Measurements from ENCODE around the gene LRIG1.

Gene LRIG1

DNA sequence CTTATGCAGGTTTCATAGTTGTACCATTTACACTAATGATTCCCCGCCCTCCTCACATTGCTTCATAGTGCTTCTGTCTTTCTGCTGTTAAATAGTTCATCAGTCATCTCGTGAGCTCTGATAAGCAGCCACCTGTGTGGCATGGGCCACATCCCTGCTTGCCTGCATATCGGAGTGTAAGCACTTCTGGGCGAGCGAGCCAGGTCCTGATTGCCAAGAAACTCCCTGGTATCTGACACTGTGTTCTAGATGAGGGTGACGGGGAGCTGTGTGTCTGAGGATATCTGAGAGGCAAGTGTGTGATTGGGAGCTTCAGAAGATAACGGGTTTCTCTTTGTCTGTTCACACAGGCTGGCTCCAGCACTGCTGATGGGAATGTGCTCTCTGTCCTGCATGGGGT, 130.6 kb downstream of the LRIG1 start:
- no peak overlapping the region for H3K9ac ChIP-seq (ENCODE audit: low read length)
- no peak overlapping the region for H2AFZ ChIP-seq (ENCODE audit: low read depth, low read length)
- H3K27ac ChIP-seq (ENCODE audit: low read length) = no peak overlapping the region
- no peaks in the 10 kb centered on the region for H4K20me1 ChIP-seq (ENCODE audit: insufficient read depth, low read length)
- H3K4me3 ChIP-seq (ENCODE audit: low read length) = no peak overlapping the region
- no peaks in the 10 kb centered on the region for H3K9me3 ChIP-seq (ENCODE audit: insufficient read depth, low read length)
- H3K36me3 ChIP-seq (replicated peaks; ENCODE audit: low read depth, low read length) = no peaks in the 10 kb centered on the region
- H3K27me3 ChIP-seq (ENCODE audit: low read depth, low read length) = no peaks in the 10 kb centered on the region
- H3K79me2 ChIP-seq (ENCODE audit: low read length) = no peaks in the 10 kb centered on the region
- H3K4me1 ChIP-seq (ENCODE audit: low read length) = no peaks in the 10 kb centered on the region
- no peak overlapping the region for H3K4me2 ChIP-seq (ENCODE audit: low read length)
- no peak for TF ChIP-seq EZH2phosphoT487 (IDR thresholded peaks at IDR 0.05; ENCODE audit: low read depth)

DNA sequence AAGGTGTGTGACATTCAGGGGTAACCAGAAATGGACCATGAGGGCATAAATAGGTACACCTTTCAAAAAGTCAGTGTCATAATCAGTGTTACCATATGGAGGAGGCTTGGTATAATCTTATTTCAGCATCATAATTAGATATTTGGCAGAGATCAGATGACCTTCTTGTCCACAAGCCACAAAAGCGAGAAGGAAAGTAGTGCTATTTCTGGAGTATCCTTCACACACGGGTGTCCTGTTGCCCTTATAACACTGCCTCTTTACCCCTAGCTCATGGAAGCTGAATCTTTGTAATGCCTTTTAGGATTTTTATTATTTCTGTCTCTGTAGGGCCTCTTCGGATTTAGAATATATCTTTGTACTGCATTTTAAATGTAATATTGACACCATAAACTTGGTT, 132.8 kb downstream of the LRIG1 start:
- no peaks in the 10 kb centered on the region for H4K20me1 ChIP-seq (ENCODE audit: insufficient read depth, low read length)
- no peak overlapping the region for H3K4me2 ChIP-seq (ENCODE audit: low read length)
- no peak for TF ChIP-seq EZH2phosphoT487 (IDR thresholded peaks at IDR 0.05; ENCODE audit: low read depth)
- TF ChIP-seq, protein P1, sequence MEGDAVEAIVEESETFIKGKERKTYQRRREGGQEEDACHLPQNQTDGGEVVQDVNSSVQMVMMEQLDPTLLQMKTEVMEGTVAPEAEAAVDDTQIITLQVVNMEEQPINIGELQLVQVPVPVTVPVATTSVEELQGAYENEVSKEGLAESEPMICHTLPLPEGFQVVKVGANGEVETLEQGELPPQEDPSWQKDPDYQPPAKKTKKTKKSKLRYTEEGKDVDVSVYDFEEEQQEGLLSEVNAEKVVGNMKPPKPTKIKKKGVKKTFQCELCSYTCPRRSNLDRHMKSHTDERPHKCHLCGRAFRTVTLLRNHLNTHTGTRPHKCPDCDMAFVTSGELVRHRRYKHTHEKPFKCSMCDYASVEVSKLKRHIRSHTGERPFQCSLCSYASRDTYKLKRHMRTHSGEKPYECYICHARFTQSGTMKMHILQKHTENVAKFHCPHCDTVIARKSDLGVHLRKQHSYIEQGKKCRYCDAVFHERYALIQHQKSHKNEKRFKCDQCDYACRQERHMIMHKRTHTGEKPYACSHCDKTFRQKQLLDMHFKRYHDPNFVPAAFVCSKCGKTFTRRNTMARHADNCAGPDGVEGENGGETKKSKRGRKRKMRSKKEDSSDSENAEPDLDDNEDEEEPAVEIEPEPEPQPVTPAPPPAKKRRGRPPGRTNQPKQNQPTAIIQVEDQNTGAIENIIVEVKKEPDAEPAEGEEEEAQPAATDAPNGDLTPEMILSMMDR (IDR thresholded peaks at IDR 0.05; ENCODE audit: low read depth, low read length) = no peak
- H3K79me2 ChIP-seq (ENCODE audit: low read length) = no peaks in the 10 kb centered on the region
- H3K9ac ChIP-seq (ENCODE audit: low read length) = no peak overlapping the region
- H3K27ac ChIP-seq (ENCODE audit: low read length) = no peak overlapping the region
- no peaks in the 10 kb centered on the region for H3K27me3 ChIP-seq (ENCODE audit: low read depth, low read length)
- no peak overlapping the region for H3K4me3 ChIP-seq (ENCODE audit: low read length)
- H3K36me3 ChIP-seq (replicated peaks; ENCODE audit: low read depth, low read length) = no peaks in the 10 kb centered on the region
- no peaks in the 10 kb centered on the region for H3K9me3 ChIP-seq (ENCODE audit: insufficient read depth, low read length)
- H2AFZ ChIP-seq (ENCODE audit: low read depth, low read length) = no peak overlapping the region
- H3K4me1 ChIP-seq (ENCODE audit: low read length) = no peaks in the 10 kb centered on the region

DNA sequence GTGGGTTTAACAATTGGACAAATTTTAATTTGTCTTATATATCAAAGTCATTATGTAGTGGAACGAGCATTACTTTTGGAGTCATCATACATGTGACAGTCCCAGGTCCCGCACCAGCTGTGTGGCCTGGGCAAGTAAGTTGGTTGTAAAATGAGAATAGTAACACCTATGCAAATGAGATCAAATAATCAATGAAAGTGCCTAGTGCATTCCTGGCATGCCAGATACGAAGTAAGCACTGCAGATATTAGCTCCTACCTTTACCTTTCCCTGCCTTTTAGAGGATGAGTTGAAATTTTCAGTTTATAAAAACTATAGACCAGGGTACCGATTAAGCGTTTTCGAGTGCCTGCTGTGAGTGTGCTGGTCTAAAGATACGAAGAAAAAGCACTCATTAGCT, 134.1 kb downstream of the LRIG1 start:
- no peak overlapping the region for H3K4me2 ChIP-seq (ENCODE audit: low read length)
- no peak for TF ChIP-seq EZH2phosphoT487 (IDR thresholded peaks at IDR 0.05; ENCODE audit: low read depth)
- H3K36me3 ChIP-seq (replicated peaks; ENCODE audit: low read depth, low read length) = no peaks in the 10 kb centered on the region

DNA sequence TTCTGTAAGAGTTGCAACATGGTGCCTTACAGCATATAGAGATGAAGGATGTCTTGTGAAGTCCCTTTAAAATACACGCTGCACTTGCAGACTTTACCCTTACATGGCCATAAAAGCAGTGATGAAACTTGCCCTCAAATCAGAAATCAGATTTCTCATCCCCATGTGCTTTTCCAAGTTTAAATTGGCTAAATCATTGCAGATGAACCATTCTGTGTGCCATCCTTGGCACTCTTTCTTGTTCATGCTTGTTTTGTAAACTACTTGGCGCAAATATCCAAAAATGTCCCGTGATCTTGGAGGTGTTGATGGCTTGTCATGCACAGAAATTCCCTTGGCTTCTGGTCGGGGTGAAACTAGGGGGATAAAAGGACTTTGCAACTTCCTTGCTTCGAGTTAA, 135.7 kb downstream of the LRIG1 start:
- H4K20me1 ChIP-seq (ENCODE audit: insufficient read depth, low read length) = no peaks in the 10 kb centered on the region
- no peak overlapping the region for H3K4me3 ChIP-seq (ENCODE audit: low read length)
- H3K4me2 ChIP-seq (ENCODE audit: low read length) = no peak overlapping the region
- H3K27ac ChIP-seq (ENCODE audit: low read length) = no peak overlapping the region
- no peaks in the 10 kb centered on the region for H3K79me2 ChIP-seq (ENCODE audit: low read length)
- TF ChIP-seq, protein P1 (IDR thresholded peaks at IDR 0.05; ENCODE audit: low read depth, low read length) = no peak
- no peak for TF ChIP-seq EZH2phosphoT487 (IDR thresholded peaks at IDR 0.05; ENCODE audit: low read depth)
- H3K4me1 ChIP-seq (ENCODE audit: low read length) = no peaks in the 10 kb centered on the region
- H3K36me3 ChIP-seq (replicated peaks; ENCODE audit: low read depth, low read length) = no peaks in the 10 kb centered on the region
- no peaks in the 10 kb centered on the region for H3K27me3 ChIP-seq (ENCODE audit: low read depth, low read length)
- no peaks in the 10 kb centered on the region for H3K9me3 ChIP-seq (ENCODE audit: insufficient read depth, low read length)
- H2AFZ ChIP-seq (ENCODE audit: low read depth, low read length) = no peak overlapping the region
- no peak overlapping the region for H3K9ac ChIP-seq (ENCODE audit: low read length)

More for the DNA sequence above, 134.1 kb downstream of the LRIG1 start:
- Histone ChIP-seq H3K27me3 (ENCODE audit: low read depth, low read length) (no peaks in the 10 kb centered on the region), H3K79me2 (ENCODE audit: low read length) (no peaks in the 10 kb centered on the region), H3K4me1 (ENCODE audit: low read length) (no peaks in the 10 kb centered on the region), H3K9ac (ENCODE audit: low read length) (no peak overlapping the region), H3K4me3 (ENCODE audit: low read length) (no peak overlapping the region), H3K9me3 (ENCODE audit: insufficient read depth, low read length) (no peaks in the 10 kb centered on the region), H4K20me1 (ENCODE audit: insufficient read depth, low read length) (no peaks in the 10 kb centered on the region), H3K27ac (ENCODE audit: low read length) (no peak overlapping the region), H2AFZ (ENCODE audit: low read depth, low read length) (no peak overlapping the region)

DNA sequence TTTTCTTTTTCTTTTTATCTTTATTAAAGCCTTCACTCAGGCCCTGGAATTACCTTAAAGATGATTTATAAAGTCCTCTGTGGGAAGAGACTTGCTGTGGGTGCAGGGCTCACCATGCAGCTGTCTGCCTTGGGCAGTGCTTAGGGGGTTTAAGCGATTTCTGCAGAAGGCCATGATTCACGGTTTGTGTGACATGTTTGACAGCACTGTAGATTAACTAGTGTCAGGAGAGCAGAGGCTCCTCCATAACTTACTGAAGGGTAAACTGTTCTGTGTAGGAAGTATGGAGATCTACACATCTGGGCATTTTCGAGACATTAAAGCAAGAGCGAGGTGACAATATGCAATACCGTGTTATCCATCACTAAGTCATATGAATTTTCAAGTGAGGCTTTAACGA, 137.7 kb downstream of the LRIG1 start:
- H3K9ac ChIP-seq (ENCODE audit: low read length) = no peak overlapping the region
- no peak overlapping the region for H3K27ac ChIP-seq (ENCODE audit: low read length)
- H4K20me1 ChIP-seq (ENCODE audit: insufficient read depth, low read length) = no peaks in the 10 kb centered on the region
- H3K9me3 ChIP-seq (ENCODE audit: insufficient read depth, low read length) = no peaks in the 10 kb centered on the region
- H3K4me3 ChIP-seq (ENCODE audit: low read length) = no peak overlapping the region
- H3K36me3 ChIP-seq (replicated peaks; ENCODE audit: low read depth, low read length) = no peaks in the 10 kb centered on the region
- H3K79me2 ChIP-seq (ENCODE audit: low read length) = no peaks in the 10 kb centered on the region
- H3K27me3 ChIP-seq (ENCODE audit: low read depth, low read length) = no peaks in the 10 kb centered on the region
- TF ChIP-seq EZH2phosphoT487 (IDR thresholded peaks at IDR 0.05; ENCODE audit: low read depth) = no peak
- TF ChIP-seq, protein P1 (IDR thresholded peaks at IDR 0.05; ENCODE audit: low read depth, low read length) = no peak
- no peak overlapping the region for H3K4me2 ChIP-seq (ENCODE audit: low read length)
- no peak overlapping the region for H2AFZ ChIP-seq (ENCODE audit: low read depth, low read length)
- no peaks in the 10 kb centered on the region for H3K4me1 ChIP-seq (ENCODE audit: low read length)

Data from OCI-LY3 (cell line).